ENCODE data around the gene MIPOL1. TPM values are rescaled to one million over a fixed set of nuclear protein-coding genes. Genes with fewer than 3 reads are reported as not detected.

MIPOL1 gene
- total and polyA plus RNA-seq, 3 donors from 2014 or later, result 9.0 to 38.8 (median 31.6) TPM

DNA sequence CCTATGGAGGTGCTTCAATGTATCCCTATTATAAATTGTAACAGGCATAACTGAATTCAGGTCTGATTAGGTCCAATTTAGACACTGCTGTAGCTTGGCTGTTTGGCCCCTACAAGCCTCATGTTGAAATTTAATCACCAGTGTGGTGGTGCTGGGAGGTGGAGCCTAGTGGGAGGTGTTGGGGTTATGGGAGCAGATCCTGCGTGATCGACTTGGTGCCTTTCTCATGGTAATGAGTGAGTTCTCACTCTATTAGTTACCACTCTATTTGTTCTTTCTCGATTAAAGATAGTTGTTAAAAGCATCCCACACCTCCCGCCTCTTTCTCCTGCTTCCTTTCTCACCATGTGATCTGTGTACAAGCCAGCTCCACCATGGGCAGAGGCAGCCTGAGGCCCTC is 275.2 kb downstream of the MIPOL1 start:
- Histone ChIP-seq H3K27me3 (no peaks in the 10 kb centered on the region), H3K9me3 (no peaks in the 10 kb centered on the region), H3K36me3 (ENCODE audit: low read depth, missing control alignments) (no peaks in the 10 kb centered on the region), H3K4me1 (no peaks in the 10 kb centered on the region), H3K27ac (no peak overlapping the region), H3K4me3 (no peak overlapping the region)
- DNase-seq, result no peak
- 64 to 73% methylated on average over 4 of the region's 4 CpGs for WGBS, 2 donors
- intact Hi-C loops (cut with DNase I; ENCODE audit: low total_unique reads), result no loop called here
- TF ChIP-seq POLR2A (IDR thresholded peaks at IDR 0.05) (no peak), CTCF (IDR thresholded peaks at IDR 0.05) (no peak)

GRCh38 chr14:37474191-37474590 is 276.5 kb downstream of the MIPOL1 start:
- Histone ChIP-seq H3K27me3 (no peaks in the 10 kb centered on the region), H3K9me3 (no peaks in the 10 kb centered on the region), H3K4me3 (no peak overlapping the region), H3K27ac (no peak overlapping the region), H3K36me3 (ENCODE audit: low read depth, missing control alignments) (no peaks in the 10 kb centered on the region), H3K4me1 (no peaks in the 10 kb centered on the region)
- intact Hi-C loops (cut with DNase I; ENCODE audit: low total_unique reads), result no loop called here
- 87 to 96% methylated on average over 6 of the region's 6 CpGs for WGBS, 2 donors
- no peak for DNase-seq
- TF ChIP-seq CTCF (IDR thresholded peaks at IDR 0.05), result no peak
- TF ChIP-seq POLR2A (IDR thresholded peaks at IDR 0.05), result no peak

DNA sequence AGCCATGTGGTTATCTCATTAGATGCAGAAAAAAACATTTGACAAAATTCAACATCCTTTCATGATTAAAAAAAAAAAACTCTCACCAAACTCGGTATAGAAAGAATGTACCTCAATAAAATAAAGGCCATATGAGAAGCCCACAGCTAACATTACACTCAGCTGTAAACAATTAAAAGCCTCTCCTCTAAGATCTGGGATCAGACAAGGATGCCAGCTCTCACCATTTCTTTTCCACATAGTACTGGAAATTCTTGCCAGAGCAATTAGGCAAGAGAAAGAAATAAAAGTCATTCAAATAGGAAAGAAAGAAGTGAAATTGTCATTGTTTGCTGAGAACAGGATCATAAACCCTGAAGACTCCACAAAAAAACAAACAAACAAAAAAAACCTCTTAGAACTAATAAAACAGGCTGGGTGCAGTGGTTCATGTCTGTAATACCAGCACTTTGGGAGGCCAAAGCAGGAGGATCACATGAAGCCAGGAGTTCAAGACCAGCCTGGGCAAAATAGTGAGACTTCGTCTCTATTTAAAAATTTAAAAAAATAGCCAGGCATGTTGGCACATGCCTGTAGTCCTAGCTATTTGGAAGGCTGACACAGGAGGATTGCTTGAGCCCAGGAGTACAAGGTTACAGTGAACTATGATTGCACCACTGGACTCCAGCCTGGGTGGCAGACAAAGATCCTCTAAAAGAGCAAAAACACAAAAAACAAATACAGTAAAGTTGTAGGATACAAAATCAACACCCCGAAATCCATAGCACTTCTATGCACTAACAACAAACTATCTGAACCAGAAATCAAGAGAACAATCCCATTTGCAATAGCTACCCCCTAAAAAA is 282.9 kb downstream of the MIPOL1 start:
- no peaks in the 10 kb centered on the region for H3K36me3 ChIP-seq (ENCODE audit: low read depth, missing control alignments)
- no peak overlapping the region for H3K27ac ChIP-seq
- 88% methylated on average over 3 of the region's 3 CpGs for WGBS, 2 donors
- no peaks in the 10 kb centered on the region for H3K27me3 ChIP-seq
- no peaks in the 10 kb centered on the region for H3K4me1 ChIP-seq
- H3K4me3 ChIP-seq, result no peak overlapping the region
- intact Hi-C loops (cut with DNase I; ENCODE audit: low total_unique reads), result no loop called here
- H3K9me3 ChIP-seq, result no peaks in the 10 kb centered on the region
- TF ChIP-seq CTCF (IDR thresholded peaks at IDR 0.05) (no peak), POLR2A (IDR thresholded peaks at IDR 0.05) (no peak)
- DNase-seq, result no peak

GRCh38 chr14:37482428-37482827 is 284.7 kb downstream of the MIPOL1 start:
- intact Hi-C loops (cut with DNase I; ENCODE audit: low total_unique reads), result no loop called here
- Histone ChIP-seq H3K36me3 (ENCODE audit: low read depth, missing control alignments) (no peaks in the 10 kb centered on the region), H3K9me3 (no peaks in the 10 kb centered on the region), H3K4me3 (no peak overlapping the region), H3K27me3 (no peaks in the 10 kb centered on the region), H3K4me1 (no peaks in the 10 kb centered on the region), H3K27ac (no peak overlapping the region)
- DNase-seq, result no peak
- 78 to 82% methylated on average over 1 of the region's 1 CpG for WGBS, 2 donors
- TF ChIP-seq POLR2A (IDR thresholded peaks at IDR 0.05) (no peak), CTCF (IDR thresholded peaks at IDR 0.05) (no peak)

GRCh38 chr14:37483672-37484071 is 285.9 kb downstream of the MIPOL1 start:
- DNase-seq, result no peak
- no peak overlapping the region for H3K4me3 ChIP-seq
- intact Hi-C loops (cut with DNase I; ENCODE audit: low total_unique reads), result no loop called here
- TF ChIP-seq POLR2A (IDR thresholded peaks at IDR 0.05), result no peak
- TF ChIP-seq CTCF (IDR thresholded peaks at IDR 0.05), result no peak
- H3K27me3 ChIP-seq, result no peaks in the 10 kb centered on the region
- H3K9me3 ChIP-seq, result no peaks in the 10 kb centered on the region
- no peaks in the 10 kb centered on the region for H3K4me1 ChIP-seq
- no peak overlapping the region for H3K27ac ChIP-seq
- WGBS, 2 donors, result 97 to 98% methylated on average over 4 of the region's 4 CpGs
- no peaks in the 10 kb centered on the region for H3K36me3 ChIP-seq (ENCODE audit: low read depth, missing control alignments)
